ENCODE results near the gene TUBG1.
"Not testable (repeated sequence)": the region's sequence is repeated elsewhere in the genome, so short reads cannot be mapped to it uniquely, and the experiment has no call there.

Gene TUBG1

DNA sequence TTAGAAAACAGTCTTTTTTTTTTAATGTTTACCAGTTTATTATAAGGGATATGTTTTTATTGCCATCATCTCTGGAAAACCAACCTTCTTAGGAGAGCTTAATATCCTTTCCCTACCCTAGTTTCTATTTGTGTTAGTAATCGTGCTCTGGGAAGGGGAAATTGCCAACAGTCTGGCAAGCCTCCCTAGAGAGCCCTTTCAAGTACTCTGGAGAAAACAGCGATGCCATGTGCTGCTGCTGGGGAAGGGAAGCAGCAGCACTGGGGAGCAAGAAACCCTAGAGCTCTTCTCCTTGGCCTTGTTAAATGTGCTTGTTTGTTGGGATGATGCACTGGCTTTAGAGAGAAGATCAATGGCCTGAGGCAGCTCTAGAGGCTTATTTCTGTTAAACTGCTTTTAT lies 10.6 kb upstream of the TUBG1 start:
- DNase-seq = no peak
- no peaks in the 10 kb centered on the region for H3K36me3 ChIP-seq (replicated peaks)
- H3K4me3 ChIP-seq (ENCODE audit: low read depth, low read length) = no peak overlapping the region
- no peaks in the 10 kb centered on the region for H3K27me3 ChIP-seq (replicated peaks)
- no peak overlapping the region for H3K27ac ChIP-seq
- in situ Hi-C loops (cut with HindIII; ENCODE audit: low pct_ligation_motif_present, low sequenced_read_pairs) = no loop called here
- TF ChIP-seq, protein P1, sequence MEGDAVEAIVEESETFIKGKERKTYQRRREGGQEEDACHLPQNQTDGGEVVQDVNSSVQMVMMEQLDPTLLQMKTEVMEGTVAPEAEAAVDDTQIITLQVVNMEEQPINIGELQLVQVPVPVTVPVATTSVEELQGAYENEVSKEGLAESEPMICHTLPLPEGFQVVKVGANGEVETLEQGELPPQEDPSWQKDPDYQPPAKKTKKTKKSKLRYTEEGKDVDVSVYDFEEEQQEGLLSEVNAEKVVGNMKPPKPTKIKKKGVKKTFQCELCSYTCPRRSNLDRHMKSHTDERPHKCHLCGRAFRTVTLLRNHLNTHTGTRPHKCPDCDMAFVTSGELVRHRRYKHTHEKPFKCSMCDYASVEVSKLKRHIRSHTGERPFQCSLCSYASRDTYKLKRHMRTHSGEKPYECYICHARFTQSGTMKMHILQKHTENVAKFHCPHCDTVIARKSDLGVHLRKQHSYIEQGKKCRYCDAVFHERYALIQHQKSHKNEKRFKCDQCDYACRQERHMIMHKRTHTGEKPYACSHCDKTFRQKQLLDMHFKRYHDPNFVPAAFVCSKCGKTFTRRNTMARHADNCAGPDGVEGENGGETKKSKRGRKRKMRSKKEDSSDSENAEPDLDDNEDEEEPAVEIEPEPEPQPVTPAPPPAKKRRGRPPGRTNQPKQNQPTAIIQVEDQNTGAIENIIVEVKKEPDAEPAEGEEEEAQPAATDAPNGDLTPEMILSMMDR (IDR thresholded peaks at IDR 0.05; ENCODE audit: low read depth, low read length, missing control alignments) = no peak

DNA sequence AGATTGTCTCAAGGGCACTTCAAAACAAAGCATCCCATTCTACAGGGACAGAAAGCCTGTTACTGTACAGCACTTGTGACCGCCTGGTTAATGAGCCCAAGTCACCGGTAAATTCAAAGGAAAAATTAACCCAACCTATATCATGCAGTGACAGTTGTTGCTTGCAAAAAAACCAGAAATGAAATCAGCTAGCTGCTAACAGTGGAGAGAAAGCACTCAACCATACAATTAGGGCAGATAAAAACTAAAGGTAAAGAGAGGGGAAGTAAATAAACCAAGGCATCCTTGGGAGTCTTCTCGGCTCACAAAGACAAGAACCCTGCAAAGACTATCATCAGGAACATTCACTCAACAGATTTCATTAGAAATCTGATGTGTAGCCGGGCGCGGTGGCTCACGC lies 6.2 kb upstream of the TUBG1 start:
- TF ChIP-seq, protein P1 (IDR thresholded peaks at IDR 0.05; ENCODE audit: low read depth, low read length, missing control alignments) = no peak
- Histone ChIP-seq H3K27ac (no peak overlapping the region), H3K27me3 (replicated peaks) (no peaks in the 10 kb centered on the region), H3K36me3 (replicated peaks) (no peaks in the 10 kb centered on the region), H3K4me3 (ENCODE audit: low read depth, low read length) (no peak overlapping the region)
- in situ Hi-C loops (cut with HindIII; ENCODE audit: low pct_ligation_motif_present, low sequenced_read_pairs) = loop anchor here (10.0 kb wide), 1 partner anchor 61 kb away; no protein-coding TSS in a partner anchor
- no peak for DNase-seq

DNA sequence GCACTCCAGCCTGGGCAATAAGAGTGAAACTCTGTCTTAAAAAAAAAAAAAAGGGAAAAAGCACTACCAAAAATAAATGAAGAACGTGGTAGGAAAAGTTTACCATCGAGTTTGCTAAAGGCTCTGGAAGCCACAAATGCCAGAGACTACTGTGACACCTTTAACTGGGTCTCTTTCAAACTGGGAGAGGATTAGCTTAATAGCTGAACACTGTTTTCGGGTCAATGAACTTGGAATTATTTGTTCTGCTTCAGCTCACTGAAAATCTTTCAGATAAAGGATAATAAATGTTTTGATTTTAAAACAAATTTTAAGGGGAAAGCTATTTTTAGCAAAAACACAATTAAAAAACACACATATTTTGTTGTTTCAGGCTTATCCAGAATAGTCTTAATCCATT lies 1.7 kb upstream of the TUBG1 start:
- Histone ChIP-seq H3K36me3 (replicated peaks) (peaks cover 8% of the 10 kb centered on the region), H3K27ac (no peak overlapping the region), H3K27me3 (replicated peaks) (no peaks in the 10 kb centered on the region), H3K4me3 (ENCODE audit: low read depth, low read length) (peak overlapping the region; percentile 98)
- in situ Hi-C loops (cut with HindIII; ENCODE audit: low pct_ligation_motif_present, low sequenced_read_pairs) = loop anchor here (10.0 kb wide), 1 partner anchor 57 kb away; no protein-coding TSS in a partner anchor
- DNase-seq = no peak
- TF ChIP-seq, protein P1 (IDR thresholded peaks at IDR 0.05; ENCODE audit: low read depth, low read length, missing control alignments) = no peak

DNA sequence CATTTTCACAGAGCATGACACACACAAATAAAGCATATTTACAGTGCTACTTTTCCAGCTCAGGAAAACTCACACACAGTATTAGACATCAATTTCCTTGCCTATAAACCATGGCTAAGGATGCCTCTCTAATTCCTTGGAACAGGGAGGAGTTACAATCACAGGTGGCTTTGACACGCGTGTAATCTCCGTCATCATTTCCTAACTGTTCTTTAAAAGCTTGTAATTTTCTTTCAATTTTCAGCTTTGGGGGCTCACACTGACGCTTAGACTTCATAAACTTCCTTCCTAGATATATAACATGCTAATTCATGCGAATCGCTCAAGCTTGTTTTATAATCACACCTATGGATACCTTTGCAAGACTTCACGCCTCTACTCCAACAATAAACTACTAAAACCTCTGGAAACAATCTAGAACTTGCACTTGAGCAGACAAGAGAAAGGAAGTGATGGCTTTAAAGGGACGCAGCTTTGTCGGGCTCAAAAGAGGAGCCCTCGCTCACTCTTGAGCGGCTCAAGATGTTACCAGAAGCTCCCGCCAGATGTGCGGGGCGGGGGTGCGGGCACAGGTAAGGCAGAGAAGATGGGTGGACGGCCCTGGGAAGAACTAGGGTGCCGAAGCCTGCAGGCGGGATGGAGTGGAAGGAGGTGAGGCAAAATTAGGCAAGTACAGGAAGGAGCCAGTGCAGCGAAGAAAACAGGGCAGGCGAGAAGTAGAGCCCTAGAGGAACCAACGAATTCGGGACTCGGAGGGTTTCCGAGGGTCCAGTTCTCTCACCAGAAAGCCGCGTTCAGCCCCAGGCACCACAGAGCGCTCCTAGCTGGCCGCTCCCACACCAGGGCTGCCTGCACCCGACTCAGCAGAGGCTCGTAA lies 940 bp upstream of the TUBG1 start:
- TF ChIP-seq, protein P1 (IDR thresholded peaks at IDR 0.05; ENCODE audit: low read depth, low read length, missing control alignments) = no peak
- Histone ChIP-seq H3K27me3 (replicated peaks) (no peaks in the 10 kb centered on the region), H3K27ac (peak overlapping the region; percentile 83), H3K36me3 (replicated peaks) (peaks cover 16% of the 10 kb centered on the region), H3K4me3 (ENCODE audit: low read depth, low read length) (peak overlapping the region; percentile 98)
- no peak for DNase-seq
- in situ Hi-C loops (cut with HindIII; ENCODE audit: low pct_ligation_motif_present, low sequenced_read_pairs) = loop anchor here (10.0 kb wide), 1 partner anchor 56 kb away; no protein-coding TSS in a partner anchor

DNA sequence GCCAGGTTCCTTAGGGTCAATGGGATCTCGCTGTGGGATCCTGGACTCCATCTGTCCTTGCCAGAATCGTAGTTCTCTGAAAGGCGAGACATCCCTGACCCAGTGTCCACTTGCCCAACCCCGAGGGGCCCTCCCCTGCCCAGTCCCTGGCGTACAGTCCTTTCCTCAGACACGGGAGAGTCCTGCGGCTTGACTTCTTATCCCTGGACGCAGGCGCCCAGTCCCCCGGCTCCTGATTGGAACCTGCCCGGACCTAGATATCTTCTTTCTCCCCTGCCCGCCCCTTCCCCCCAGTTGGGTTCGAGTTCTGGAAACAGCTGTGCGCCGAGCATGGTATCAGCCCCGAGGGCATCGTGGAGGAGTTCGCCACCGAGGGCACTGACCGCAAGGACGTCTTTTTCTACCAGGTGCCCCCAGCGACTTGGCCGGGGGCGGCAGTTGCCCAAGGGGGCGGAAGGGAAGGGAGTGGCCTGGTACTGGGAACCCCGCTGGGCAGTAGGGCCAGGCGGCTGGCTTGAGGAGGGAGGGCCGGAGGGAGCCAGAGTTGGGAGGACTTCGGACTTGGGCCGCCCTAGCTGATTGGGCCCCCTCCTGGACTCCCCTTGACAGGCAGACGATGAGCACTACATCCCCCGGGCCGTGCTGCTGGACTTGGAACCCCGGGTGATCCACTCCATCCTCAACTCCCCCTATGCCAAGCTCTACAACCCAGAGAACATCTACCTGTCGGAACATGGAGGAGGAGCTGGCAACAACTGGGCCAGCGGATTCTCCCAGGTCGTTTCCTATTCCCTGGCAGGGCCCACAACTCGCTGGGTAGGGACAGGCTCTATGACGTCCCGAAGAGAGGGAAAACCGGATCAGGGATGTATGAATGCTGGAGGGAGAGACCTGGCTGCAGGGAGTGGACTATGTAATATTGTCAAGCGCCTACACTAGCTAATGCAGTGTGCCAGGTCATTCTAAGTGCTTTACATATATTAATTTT lies 625 bp downstream of the TUBG1 start:
- H3K36me3 ChIP-seq (replicated peaks) = peaks cover 29% of the 10 kb centered on the region
- peak overlapping the region; percentile 41 for H3K27ac ChIP-seq
- in situ Hi-C loops (cut with HindIII; ENCODE audit: low pct_ligation_motif_present, low sequenced_read_pairs) = loop anchor here (10.0 kb wide), 1 partner anchor 55 kb away; no protein-coding TSS in a partner anchor
- peak overlapping the region; percentile 85 for H3K4me3 ChIP-seq (ENCODE audit: low read depth, low read length)
- H3K27me3 ChIP-seq (replicated peaks); DNase-seq: not testable (repeated sequence)

DNA sequence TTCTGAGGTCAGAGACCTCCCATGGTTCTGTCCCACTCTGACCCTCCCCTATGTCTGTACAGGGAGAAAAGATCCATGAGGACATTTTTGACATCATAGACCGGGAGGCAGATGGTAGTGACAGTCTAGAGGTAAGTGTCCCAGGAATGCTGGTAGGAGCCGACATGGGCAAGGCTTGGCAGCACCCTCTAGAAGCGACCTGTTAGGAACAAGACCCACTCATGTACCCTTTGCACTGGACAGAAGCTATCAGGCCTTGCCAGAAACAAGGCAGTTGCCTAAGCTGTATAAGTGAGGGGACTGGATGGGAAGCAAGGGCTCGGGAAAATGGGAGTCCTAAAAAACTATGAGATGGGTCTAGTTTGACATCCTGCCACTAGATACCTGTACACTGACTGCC lies 2.5 kb downstream of the TUBG1 start:
- H3K36me3 ChIP-seq (replicated peaks) = peaks cover 33% of the 10 kb centered on the region
- no peaks in the 10 kb centered on the region for H3K27me3 ChIP-seq (replicated peaks)
- in situ Hi-C loops (cut with HindIII; ENCODE audit: low pct_ligation_motif_present, low sequenced_read_pairs) = no loop called here
- H3K27ac ChIP-seq = no peak overlapping the region
- no peak overlapping the region for H3K4me3 ChIP-seq (ENCODE audit: low read depth, low read length)
- TF ChIP-seq, protein P1 (IDR thresholded peaks at IDR 0.05; ENCODE audit: low read depth, low read length, missing control alignments) = no peak
- no peak for DNase-seq
